C1 segment of cervical spinal cord (tissue), 14 donors: Measurements from ENCODE around the gene SH3RF1.

Experiments used
- DNase-seq, 14 donors: peaks; one replicate each; lab custom pipeline; 2025; lab: John Stamatoyannopoulos, UW

SH3RF1 gene

GRCh38 chr4:169252339-169253112, 18.2 kb downstream of the SH3RF1 start:
- no peak for DNase-seq

- no peak for DNase-seq
These were observed 19.2 kb downstream of the SH3RF1 start for GRCh38 chr4:169251291-169252235.

GRCh38 chr4:169250796-169251195, 20.0 kb downstream of the SH3RF1 start:
- DNase-seq: no peak

- no peak for DNase-seq
These were observed 20.8 kb downstream of the SH3RF1 start for GRCh38 chr4:169249999-169250398.

GRCh38 chr4:169249214-169249973, 21.4 kb downstream of the SH3RF1 start:
- DNase-seq: no peak

GRCh38 chr4:169248645-169249044, 22.1 kb downstream of the SH3RF1 start:
- no peak for DNase-seq

GRCh38 chr4:169246957-169247396, 23.8 kb downstream of the SH3RF1 start:
- no peak for DNase-seq

GRCh38 chr4:169246279-169246678, 24.5 kb downstream of the SH3RF1 start:
- DNase-seq: no peak

GRCh38 chr4:169245061-169245460, 25.7 kb downstream of the SH3RF1 start:
- DNase-seq: no peak

GRCh38 chr4:169243825-169244609, 26.7 kb downstream of the SH3RF1 start:
- DNase-seq: no peak

GRCh38 chr4:169241464-169241863, 29.3 kb downstream of the SH3RF1 start:
- no peak for DNase-seq

GRCh38 chr4:169239221-169239905, 31.4 kb downstream of the SH3RF1 start:
- DNase-seq: no peak

GRCh38 chr4:169238445-169238844, 32.3 kb downstream of the SH3RF1 start:
- DNase-seq: peak in 1 of 14 donors; percentile 31

GRCh38 chr4:169236873-169237626, 33.7 kb downstream of the SH3RF1 start:
- DNase-seq: peak in 1 of 14 donors; percentile 67

GRCh38 chr4:169236078-169236477, 34.7 kb downstream of the SH3RF1 start:
- DNase-seq: peak in 1 of 14 donors; percentile 3

- no peak for DNase-seq
These were observed 36.5 kb downstream of the SH3RF1 start for GRCh38 chr4:169234137-169234855.

- no peak for DNase-seq
These were observed 37.1 kb downstream of the SH3RF1 start for GRCh38 chr4:169233691-169234090.

- no peak for DNase-seq
These were observed 39.0 kb downstream of the SH3RF1 start for GRCh38 chr4:169231647-169232262.
